ENCODE measurements around the gene RASSF7.
A peak's percentile ranks its signal among the peaks of the same experiment; 100 is the strongest.

Gene RASSF7

GRCh38 chr11:529728-530411 is 30.9 kb upstream of the RASSF7 start:
- no peak overlapping the region for H3K27ac ChIP-seq
- no peak for TF ChIP-seq CTCF (IDR thresholded peaks at IDR 0.05)
- no peak overlapping the region for H3K4me3 ChIP-seq
- DNase-seq (ENCODE audit: low spot score) = no peak

- DNase-seq (ENCODE audit: low spot score) = no peak
- TF ChIP-seq CTCF (IDR thresholded peaks at IDR 0.05) = no peak
- Histone ChIP-seq H3K27ac (no peak overlapping the region), H3K4me3 (no peak overlapping the region)
Observed at GRCh38 chr11:530960-531831, 29.6 kb upstream of the RASSF7 start.

GRCh38 chr11:531919-532526 is 28.7 kb upstream of the RASSF7 start:
- no peak for DNase-seq (ENCODE audit: low spot score)
- Histone ChIP-seq H3K4me3 (no peak overlapping the region), H3K27ac (no peak overlapping the region)
- no peak for TF ChIP-seq CTCF (IDR thresholded peaks at IDR 0.05)

- H3K4me3 ChIP-seq = no peak overlapping the region
- no peak for DNase-seq (ENCODE audit: low spot score)
- TF ChIP-seq CTCF (IDR thresholded peaks at IDR 0.05) = no peak
- H3K27ac ChIP-seq = no peak overlapping the region
Observed at GRCh38 chr11:532527-532985, 28.2 kb upstream of the RASSF7 start.

GRCh38 chr11:532986-533585 is 27.7 kb upstream of the RASSF7 start:
- no peak for TF ChIP-seq CTCF (IDR thresholded peaks at IDR 0.05)
- H3K27ac ChIP-seq = no peak overlapping the region
- no peak overlapping the region for H3K4me3 ChIP-seq
- no peak for DNase-seq (ENCODE audit: low spot score)

- TF ChIP-seq CTCF (IDR thresholded peaks at IDR 0.05) = no peak
- H3K27ac ChIP-seq = no peak overlapping the region
- H3K4me3 ChIP-seq = peak overlapping the region; percentile 89
- DNase-seq (ENCODE audit: low spot score) = no peak
Observed at GRCh38 chr11:533586-534395, 27.0 kb upstream of the RASSF7 start.
